GM19238 (cell line): Measurements from ENCODE around the gene RPUSD1.

Experiments used
- DNase-seq: peaks from one replicate; pipeline ENCODE4 v3.0.0; 2011; ENCODE audit warnings: low spot score; ENCODE audit not compliant: insufficient read length

RPUSD1 gene

DNA sequence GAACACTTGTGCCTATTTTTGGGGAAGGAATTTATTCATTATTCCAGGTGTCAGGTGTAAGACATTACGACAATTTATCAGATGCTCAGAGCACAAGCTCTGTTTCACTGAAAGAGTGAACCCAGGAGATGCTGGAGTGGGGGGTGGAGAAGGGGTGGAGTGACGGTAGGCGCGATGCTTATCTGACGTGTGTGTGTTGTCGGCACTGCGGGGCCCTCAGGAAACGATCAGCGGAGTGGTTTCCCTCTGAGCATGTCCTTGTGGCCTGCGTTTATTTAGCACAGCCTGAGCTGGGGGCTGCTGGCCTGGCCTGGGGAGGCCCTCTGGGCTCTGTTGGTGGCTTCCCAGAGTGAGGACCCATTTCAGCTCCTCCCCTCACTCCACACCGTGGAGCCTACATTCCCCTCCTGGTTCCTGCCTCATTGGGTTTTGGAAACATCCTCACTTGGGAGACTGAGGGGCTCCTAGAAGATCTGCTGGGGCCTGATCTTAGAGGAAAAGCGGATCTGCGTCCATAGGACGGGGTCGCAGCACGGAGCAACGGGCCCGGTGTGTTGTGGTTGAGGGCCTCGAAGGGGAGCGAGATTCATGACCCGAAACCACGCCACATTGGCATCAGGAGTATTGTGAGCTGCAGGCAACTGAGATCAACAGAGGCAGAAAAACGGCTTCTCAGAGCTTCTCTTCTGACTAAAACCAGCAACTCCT is 31.3 kb upstream of the RPUSD1 start:
- DNase-seq, result no peak

DNA sequence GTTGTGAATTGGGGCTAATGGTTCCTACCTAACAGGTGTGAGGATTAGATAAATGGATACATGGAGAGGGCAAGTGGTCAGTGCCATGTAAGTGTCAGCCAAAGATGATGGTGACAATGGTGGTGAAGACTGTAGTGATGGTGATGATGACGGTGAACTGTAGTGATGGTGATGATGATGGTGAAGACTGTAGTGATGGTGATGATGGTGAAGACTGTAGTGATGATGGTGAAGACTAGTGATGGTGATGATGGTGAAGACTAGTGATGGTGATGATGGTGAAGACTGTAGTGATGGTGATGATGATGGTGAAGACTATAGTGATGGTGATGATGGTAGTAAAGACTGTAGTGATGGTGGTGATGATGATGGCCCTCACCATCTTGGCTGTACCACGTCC is 30.4 kb upstream of the RPUSD1 start:
- no peak for DNase-seq

DNA sequence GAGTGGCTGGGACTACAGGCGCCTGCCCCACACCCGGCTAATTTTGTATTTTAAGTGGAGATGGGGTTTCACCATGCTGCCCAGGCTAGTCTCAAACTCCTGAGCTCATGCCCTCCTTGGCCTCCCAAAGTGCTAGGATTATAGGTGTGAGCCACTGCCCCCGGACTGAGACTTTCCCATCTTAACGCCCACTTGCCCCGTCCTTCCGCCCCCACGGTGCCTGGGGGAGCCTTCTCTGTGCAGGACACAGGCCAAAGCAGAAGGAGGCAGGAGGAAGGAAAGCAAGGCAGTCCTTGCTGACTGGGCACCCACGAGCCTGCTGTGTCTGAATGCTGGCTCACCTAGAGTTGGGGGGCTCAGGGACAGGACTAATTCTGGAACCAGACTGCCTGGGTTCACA is 30.0 kb upstream of the RPUSD1 start:
- no peak for DNase-seq

DNA sequence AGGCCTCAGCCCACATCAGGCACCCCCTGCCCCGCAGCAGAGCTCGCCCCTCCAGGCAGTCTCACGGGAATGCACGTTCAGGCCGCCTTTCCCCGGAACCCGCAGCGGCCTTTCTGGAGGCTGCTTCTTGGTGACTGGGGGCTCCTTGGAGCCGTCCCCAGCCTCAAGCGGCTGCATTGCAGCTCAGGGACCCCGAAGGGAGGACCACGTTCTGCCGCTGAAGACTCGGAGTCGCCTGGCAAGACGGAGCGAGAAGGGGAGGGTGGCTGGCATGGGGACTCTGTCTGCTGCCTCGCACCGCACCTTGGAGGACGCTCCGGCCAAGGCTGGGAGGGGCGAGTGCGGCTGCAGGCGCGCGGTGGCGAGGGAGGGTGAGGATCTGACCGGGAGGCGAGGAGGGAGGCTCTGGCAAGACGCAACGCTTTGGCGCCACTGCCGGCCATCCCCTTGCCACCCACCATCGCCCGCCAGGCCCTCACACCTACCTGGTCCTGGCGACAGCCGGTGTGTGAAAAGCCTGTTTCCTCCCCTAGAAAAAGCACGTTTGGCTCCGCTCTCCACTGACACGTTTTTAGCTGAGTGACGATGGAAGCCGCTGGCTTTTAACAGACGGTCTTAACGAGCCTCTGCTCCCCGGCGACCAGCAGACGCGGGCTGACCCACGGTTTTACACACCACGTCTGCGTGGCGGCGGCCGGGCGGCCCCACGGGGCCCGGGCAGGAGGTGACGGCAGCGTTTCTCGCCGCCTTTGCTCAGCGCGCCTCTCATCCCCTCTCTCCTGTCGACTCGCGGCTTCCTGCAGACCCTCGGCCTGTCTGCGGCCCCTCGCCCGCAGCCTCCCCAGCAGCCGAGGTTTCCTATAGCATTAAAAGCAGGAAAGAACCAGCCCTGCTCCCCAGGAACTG is 29.1 kb upstream of the RPUSD1 start:
- no peak for DNase-seq

DNA sequence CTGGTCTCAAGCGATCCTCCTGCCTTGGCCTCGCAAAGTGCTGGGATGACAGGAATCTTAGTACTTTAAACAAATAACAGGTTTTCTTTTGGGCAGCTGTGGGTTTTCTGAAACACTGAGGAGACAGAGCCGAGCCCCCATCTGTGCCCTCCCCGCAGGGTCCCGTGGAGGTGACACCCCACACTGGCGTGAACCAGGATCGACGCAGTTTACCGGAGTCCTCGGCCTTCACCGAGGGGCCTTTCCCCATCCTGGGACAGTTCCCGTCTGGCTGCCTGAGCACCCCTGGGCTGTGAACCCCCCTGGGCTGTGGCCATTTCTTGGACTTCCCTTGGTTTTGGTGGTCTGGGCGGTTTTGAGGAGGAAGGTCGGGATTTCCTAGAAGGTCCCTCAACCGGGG is 27.7 kb upstream of the RPUSD1 start:
- DNase-seq, result no peak

DNA sequence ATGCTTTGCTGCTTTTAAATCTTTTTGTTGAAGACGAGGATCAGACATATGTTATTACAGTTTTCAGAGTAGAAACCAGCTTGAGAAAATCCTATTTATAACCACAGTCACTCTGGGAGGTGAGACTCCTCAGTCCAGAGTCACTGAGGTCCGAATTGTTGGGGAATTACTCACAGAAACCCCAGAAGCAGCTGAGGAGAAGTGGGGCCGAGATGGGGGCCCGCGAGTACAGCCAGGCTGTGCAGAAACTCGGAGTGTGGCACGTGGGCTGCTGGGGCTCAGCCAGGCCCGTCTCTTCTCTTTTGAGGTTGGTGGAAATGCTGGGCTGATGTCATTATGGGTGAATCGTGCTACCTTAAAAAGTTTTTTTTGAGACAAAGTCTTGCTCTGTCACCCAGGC is 26.8 kb upstream of the RPUSD1 start:
- no peak for DNase-seq

DNA sequence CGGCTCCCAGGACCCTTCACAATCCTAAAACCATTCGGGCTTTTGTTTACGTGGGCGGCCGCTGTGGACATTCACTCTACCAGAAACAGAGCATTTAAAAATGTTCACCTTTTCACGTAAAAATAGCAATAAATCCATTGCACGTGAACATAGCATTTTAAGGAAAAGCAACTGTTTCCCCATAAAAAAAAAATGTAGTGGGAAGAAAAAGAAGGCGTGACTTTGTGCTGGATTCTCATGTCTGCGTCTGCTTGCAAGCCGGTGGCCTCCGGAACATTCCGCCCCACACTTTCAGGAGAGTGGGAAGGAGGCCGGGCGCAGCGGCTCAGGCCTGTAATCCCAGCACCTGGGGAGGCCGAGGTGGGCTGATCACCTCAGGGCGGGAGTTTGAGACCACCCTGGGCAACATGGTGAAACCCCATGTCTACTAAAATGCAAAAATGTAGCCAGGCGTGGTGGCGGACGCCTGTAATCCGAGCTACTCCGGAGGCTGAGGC is 25.8 kb upstream of the RPUSD1 start:
- no peak for DNase-seq

DNA sequence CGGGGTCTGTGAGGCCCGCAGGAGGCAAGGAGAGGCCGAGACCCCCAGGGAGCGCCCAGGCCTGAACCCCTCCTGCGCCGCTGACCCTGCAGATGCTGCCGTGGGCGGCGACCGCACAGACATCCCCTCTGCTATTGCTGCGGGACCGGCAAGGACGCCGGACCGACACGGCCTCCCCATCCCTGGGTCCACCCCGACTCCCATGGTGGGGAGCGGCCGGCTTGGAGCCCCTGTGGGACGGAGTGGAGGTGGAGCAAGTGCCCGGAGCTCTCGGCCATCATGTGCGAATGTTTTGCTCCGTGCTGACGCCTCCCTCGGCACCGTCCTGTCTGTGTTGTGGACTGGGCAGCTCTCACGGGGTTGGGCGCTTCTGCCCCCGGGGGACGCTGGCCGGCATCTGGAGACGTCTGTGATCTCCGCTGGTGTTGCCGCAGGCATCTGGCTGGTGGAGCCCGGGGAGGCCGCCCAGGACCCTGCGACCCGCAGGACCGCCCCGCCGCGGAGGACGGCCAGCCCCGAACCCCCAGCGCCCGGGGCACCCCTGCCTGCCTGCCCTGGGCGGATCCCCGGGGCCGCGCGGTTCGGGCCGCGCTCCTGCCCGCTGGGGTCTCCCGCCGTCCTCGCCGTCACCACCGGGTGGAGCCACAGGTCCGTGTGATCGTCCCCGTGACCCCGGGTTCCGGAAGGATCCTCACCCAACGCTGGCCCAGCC is 25.2 kb upstream of the RPUSD1 start:
- DNase-seq, result no peak

DNA sequence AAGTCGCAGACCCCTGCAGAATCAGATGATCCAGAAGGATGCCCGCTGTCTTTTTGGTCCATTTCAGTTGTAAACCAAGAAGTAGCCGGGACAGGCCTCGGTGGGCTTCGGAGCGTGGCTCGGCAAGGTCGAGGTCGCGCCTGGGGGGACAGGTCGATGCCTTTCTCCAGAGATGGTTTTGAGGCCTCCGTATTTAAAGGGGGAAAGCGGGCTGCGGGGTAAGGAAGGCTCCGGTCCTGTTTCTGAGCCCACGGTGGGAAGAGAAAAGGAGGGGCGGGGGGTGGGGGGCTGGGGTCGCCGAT is 19.9 kb upstream of the RPUSD1 start:
- no peak for DNase-seq

DNA sequence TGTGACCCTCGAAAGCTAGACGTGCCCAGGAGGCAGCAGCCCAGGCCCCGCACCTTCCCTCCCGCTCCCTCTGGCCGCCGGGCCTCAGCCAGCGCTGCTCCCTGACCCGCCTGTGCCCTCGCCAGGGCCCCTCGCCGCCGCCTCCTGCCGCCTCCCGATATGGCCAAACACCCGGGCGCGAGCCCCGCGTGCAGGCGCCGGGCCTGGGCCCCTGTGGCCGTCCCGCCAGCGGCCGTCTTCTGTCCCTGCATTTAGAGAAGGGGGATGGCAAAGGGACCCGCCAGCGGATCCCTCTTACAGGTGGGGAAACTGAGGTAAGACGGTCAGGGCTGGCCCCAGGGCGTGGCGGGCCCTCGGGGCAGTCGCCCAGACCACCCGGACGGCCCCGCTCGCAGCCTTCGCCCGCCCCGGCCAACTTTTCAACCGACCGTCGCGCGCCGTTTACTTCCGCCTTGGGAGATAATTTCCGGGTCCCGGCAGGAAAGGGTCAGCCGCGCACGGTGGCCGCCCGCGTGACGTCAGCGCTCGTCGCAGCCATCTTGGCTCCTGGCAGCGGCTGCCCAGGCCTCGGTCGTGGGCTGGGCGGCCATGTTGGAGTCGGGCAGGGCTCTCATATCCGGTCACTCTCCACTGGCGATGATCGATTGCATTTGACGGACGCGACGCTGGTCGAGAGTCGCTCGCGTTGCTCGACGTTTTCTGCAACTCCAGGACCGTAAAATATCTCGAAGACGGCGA is 19.3 kb upstream of the RPUSD1 start:
- DNase-seq, result peak; percentile 96

DNA sequence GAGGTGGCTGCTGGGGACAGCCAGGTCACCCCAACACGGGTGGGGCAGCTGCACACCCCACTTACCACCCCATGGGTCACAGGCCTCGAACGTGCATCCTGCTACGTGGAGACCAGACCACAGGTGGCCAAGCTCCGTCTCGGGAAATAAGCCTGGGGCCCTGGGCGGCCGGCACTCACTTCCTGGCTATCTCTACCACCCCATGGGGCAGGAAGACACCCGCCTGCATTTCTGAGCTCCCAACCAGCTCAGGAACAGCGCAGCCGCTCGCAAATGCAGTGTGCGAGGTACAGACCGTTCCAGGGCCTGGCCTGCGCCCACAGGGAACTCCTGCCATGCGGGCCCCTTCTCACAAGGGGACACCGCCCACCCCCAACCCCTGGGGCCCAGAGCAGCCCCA is 17.3 kb upstream of the RPUSD1 start:
- DNase-seq, result no peak

DNA sequence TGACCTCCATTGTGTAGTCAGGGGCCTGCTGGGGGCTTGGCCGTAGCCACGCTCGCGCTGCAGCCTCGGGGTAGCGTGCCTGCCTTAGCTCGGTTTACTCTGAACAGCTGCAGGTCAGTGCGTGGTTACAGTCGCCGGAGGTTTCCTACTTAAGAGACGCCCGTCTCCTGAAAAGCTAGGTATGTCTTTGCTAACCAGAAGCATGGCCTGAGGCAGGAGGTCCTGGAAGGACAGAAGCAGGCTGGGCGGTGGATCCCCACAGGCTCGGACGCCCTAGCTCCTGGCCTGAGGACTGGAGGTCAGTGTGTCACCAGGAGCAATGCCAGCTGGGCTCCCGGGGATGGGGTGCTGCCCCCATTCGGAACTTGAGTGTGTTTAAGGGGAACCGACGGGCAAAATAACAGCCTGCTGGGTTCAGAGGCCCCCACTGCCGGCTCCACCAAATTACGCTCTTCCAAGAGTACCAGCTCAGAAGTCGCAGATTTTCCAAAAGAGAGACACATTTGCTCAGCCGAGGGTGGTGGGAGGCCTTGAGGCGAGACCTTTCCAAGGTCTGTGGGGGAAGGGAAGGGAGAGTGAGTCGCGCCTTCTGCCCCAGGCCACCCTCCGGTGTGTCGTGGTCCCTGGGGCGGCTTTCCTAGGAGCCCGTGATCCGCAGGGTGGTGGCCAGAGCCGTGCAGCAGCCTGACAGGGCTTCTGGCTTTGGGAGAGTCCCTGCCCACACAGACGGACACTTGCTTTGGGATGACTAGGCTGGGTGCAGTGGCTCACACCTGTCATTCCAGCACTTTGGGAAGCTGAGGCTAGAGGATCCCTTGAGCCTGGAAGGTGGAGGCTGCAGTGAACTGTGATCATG is 16.2 kb upstream of the RPUSD1 start:
- no peak for DNase-seq

DNA sequence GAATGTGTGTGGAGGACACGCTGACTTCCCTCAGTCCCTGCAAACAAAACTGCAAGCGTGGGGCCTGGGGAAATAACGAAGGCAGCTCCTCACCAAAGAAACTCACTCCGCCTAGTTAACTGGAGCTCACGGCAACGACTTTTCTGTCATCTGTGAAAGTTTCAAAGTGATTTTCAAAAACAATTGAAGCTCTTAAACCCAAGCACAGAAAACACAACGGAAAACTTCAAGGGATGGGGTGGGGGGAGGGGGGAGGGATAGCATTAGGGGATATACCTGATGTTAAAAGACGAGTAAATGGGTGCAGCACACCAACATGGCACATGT is 15.5 kb upstream of the RPUSD1 start:
- DNase-seq, result no peak

DNA sequence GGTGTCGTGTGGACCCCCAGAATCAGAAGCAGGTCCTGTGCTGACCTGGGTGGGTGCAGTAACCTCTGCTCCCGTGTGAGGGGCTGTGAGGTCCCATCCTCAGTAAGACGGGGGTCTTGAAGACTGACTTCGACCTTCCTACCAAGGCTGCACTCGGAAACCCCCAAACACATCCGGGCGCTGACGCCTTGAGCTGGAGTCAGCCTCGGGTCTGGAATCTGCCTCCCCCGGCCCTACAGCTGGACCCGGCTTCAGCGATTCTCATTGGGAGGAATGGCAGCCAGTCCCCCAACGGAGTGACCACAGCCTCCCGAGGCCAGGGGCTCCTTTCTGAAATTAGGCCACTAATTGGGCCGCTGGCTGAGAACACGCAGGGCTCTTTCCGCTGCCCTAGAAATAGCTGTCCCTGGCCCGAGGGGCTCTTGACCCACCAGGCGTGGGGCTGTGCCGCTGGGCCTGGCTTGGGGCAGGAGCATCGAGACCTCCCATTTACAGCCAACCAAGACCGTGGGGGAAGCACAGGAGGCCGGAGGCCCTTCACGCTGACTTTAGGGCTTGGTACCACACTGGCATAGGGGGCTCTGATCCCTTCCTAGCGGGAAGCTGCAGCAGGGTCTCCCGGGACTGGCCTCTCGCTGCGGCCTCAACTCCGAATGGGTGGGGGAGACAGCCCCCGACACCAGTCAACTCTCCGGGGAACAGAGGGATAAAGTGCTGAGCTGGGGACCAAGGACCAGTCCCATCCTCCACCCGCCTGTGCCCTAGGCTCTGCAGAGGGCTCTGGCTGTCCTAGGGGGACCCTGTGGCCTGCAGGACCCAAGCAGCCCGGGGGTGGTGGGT is 15.0 kb upstream of the RPUSD1 start:
- DNase-seq, result no peak

DNA sequence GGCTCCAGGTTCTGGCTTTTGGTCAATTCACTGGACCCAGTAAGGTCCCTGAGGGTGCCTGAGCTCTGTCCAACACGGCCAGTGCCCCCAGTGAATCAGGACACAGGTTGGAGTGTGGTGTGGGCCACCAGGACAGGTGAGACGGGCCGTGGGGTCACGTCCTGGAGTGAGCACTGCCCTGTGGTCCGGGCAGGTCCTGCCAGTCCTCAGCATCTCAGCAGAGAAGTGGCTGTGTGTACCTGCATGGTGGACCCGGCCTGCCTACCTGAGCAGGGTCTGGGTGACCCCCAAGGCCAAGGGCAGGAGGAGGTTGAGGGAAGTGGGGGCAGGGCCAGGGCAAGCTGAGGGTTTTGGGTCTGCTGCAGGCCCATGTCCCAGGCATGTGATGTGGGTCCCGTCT is 14.3 kb upstream of the RPUSD1 start:
- no peak for DNase-seq

DNA sequence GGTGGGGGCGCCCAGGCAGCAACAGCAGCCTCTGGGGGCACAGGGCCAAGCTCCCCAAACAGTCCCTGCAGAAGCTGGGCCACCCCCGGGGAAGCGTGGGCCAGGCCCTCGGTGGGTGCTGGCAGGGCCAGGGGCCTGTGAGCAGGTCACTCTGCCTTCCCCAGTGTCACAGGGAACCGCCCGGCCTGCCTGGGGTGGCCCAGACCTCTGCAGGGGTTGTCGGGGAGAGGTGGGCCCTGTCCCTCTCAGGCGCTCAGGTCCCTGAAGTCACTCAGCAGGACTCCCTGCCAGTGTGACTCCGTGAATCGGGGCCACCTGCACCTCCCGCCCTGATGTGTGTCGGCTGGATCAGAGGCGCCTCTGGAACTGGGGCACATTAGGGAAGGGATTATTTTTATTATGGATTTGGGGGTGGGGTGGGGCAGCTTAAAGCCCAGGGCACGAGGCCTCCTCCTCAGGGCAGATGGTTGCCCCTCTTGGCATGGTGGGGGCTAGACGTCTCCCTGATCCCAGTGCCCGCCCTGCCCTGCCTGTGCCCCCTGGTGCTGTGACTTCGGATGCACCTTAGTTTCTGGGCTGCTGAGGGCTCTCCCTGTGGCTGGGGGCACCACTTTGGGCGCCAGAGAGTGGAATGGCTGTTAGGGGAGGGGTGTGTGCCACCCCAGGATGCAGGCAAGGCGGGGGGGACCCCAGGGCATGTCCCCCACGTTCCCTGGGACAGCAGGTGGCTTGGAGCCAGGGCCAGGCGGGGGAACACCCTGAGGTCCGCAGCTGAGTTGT is 13.6 kb upstream of the RPUSD1 start:
- no peak for DNase-seq

DNA sequence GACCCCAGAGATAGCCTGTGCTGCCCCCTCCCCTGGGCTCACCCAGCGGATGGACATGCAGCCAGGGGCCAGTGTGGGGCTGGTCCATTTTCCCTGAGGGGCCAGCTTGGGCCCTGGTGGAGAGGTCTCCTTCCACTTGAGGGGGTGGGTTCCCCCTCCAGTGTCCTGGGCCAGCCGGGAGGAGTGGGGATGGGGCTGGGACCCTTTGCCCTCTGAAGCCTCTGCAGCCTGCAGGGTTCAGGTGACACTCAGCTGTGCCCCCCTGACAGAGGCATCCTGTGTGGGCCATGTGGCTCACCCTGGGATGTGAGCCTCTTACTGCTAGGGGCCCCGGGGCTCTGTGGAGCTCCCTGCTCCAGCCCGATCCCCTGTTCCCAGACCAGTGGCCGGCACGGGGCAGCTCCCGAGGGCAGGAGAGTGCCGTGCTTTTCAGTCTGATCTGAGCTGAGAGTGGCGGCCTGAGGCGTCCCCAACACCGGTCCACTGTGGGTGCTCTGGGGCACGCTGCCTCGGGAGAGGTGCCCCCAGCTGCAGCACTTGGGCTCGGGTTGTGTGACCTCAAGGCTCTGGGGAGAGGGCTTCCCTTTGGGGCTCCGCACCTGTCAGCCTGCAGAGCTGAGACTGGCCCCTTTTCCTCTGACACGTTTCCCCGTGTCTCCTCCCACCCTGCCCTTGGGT is 12.8 kb upstream of the RPUSD1 start:
- DNase-seq, result no peak
